LoVo (cell line): Measurements from ENCODE around the gene EOMES.

Source experiments
- DNase-seq: peaks from one replicate; pipeline ENCODE4 v3.0.0-alpha.2; 2016; ENCODE audit warnings: low spot score

EOMES gene

GRCh38 chr3:27720899-27721716 lies 1.0 kb downstream of the EOMES start:
- no peak for DNase-seq

- DNase-seq: no peak
These were observed 2.7 kb downstream of the EOMES start for GRCh38 chr3:27719314-27720003.

- DNase-seq: no peak
These were observed 3.7 kb downstream of the EOMES start for GRCh38 chr3:27718459-27718858.

GRCh38 chr3:27717200-27717852 lies 4.8 kb downstream of the EOMES start:
- no peak for DNase-seq

- no peak for DNase-seq
These were observed 5.8 kb downstream of the EOMES start for GRCh38 chr3:27716309-27716708.

GRCh38 chr3:27715863-27716262 lies 6.3 kb downstream of the EOMES start:
- no peak for DNase-seq

- no peak for DNase-seq
These were observed 6.7 kb downstream of the EOMES start for GRCh38 chr3:27715454-27715806.

- DNase-seq: peak; percentile 63
These were observed 7.2 kb downstream of the EOMES start for GRCh38 chr3:27714692-27715453.

- DNase-seq: no peak
These were observed 8.0 kb downstream of the EOMES start for GRCh38 chr3:27714146-27714526.

- DNase-seq: no peak
These were observed 8.5 kb downstream of the EOMES start for GRCh38 chr3:27713435-27714145.

GRCh38 chr3:27713078-27713423 lies 9.1 kb downstream of the EOMES start:
- DNase-seq: no peak

GRCh38 chr3:27712136-27713077 lies 9.7 kb downstream of the EOMES start:
- DNase-seq: peak; percentile 74

- DNase-seq: no peak
These were observed 13.9 kb downstream of the EOMES start for GRCh38 chr3:27708250-27708649.

- DNase-seq: no peak
These were observed 23.1 kb downstream of the EOMES start for GRCh38 chr3:27699067-27699466.

GRCh38 chr3:27696906-27697305 lies 25.2 kb downstream of the EOMES start:
- DNase-seq: no peak

GRCh38 chr3:27695636-27696035 lies 26.5 kb downstream of the EOMES start:
- DNase-seq: no peak

- DNase-seq: no peak
These were observed 34.1 kb downstream of the EOMES start for GRCh38 chr3:27688053-27688452.

GRCh38 chr3:27686642-27687041 lies 35.5 kb downstream of the EOMES start:
- no peak for DNase-seq

GRCh38 chr3:27685474-27685873 lies 36.6 kb downstream of the EOMES start:
- no peak for DNase-seq

GRCh38 chr3:27684302-27684701 lies 37.8 kb downstream of the EOMES start:
- DNase-seq: no peak
